GM12891 (cell line): Measurements from ENCODE around the gene RNF144A.

Experiments used
- POLR2A ChIP-seq: IDR thresholded peaks from 2 replicates; pipeline ENCODE4 v1.6.1; 2011; ENCODE audit warnings: low read depth, low read length, control low read depth
- POLR2AphosphoS5 ChIP-seq: IDR thresholded peaks from 2 replicates; pipeline ENCODE4 v1.6.1; 2011; ENCODE audit warnings: low read depth, low read length, control low read depth
- SPI1 ChIP-seq: IDR thresholded peaks from 2 replicates; pipeline ENCODE4 v1.6.1; 2011; ENCODE audit warnings: low read depth, low read length, control low read depth
- TAF1 ChIP-seq: IDR thresholded peaks from 2 replicates; pipeline ENCODE4 v1.6.1; 2011; ENCODE audit warnings: low read depth, low read length, control low read depth

DNA sequence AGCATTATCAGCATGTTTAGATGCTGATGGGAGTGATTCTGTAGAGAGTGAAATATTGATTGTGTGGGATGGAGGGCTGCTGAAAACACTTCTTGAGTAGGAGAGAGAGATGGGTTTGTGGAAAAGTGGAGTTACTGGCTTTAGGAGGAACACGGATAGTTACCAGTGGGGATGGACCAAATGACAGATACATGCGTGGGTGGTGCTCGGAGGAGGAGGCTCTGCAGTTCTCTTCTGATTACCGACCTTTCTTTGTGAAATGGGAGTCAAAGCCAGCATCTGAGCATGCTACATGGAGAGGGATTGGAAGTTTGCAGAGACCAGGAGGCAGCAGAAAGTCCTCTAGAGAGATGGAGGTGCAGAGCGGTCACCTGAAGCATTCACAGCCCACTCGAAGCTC is 26.3 kb downstream of the RNF144A start:
- TF ChIP-seq POLR2AphosphoS5 (no peak), POLR2A (no peak), TAF1 (no peak), SPI1 (no peak)
